SH-SY5Y (cell line): ENCODE measurements around the gene COX7A2.

Source experiments
- GATA2 ChIP-seq: IDR thresholded peaks from 2 replicates; pipeline ENCODE4 v1.6.1; 2011; ENCODE audit warnings: mild to moderate bottlenecking, low read depth, low read length
- GATA3 ChIP-seq: IDR thresholded peaks from 2 replicates; pipeline ENCODE4 v1.6.1; 2011; ENCODE audit warnings: low read depth, mild to moderate bottlenecking, low read length, moderate library complexity

DNA sequence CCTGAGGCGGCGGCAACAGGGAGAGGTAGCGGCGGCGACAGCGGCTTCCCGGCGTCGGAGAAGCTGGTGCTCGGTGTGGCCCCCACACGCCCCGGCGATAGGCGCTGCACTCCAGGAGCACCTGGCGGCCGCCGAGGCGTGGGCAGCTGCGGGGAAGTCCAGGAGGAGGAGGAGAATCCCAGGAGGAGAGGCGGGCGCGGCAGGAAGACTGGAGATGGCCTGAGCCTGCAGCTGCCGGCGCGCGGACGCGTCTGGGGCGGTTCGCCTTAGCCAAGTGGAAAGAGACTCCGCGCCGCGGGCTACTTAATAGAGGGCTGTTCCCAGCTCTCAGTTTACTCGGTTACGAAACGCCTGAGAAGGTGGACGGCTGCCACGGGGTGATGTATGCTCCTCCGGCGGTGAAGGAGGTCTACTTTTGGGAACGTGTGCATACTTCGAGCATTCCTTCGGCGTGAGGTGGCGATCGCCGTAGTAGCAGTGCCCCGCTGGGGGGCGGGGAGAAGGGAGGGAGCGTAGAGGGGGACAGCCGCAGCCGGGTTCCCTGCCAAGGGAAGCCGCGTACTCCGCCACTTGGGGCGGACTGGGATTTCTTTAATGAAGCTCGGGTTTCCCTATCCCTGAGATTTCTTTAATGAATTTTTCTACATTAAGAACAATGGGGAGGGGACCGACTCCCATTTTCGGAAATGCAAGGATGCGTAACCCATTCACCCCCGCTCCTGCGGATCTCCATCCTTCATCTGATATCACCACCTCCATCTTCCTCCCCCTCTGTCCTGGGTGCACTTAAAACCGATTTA, 37.6 kb downstream of the COX7A2 start, which contains the start of gene COL12A1:
- TF ChIP-seq GATA2: no peak
- no peak for TF ChIP-seq GATA3
